ENCODE data around the gene GAREM2.

GAREM2 gene

GRCh38 chr2:26189123-26189522, 16.2 kb downstream of the GAREM2 start:
- no peak for DNase-seq

- DNase-seq = no peak
These were observed 16.9 kb downstream of the GAREM2 start for GRCh38 chr2:26189751-26190150.

- no peak for DNase-seq
These were observed 17.5 kb downstream of the GAREM2 start for GRCh38 chr2:26190369-26190768.

GRCh38 chr2:26191316-26192159, 18.6 kb downstream of the GAREM2 start:
- DNase-seq = no peak

GRCh38 chr2:26193578-26194231, 20.8 kb downstream of the GAREM2 start:
- no peak for DNase-seq

GRCh38 chr2:26195040-26195984, 22.4 kb downstream of the GAREM2 start:
- DNase-seq = no peak

- peak; percentile 73 for DNase-seq
These were observed 24.0 kb downstream of the GAREM2 start for GRCh38 chr2:26196683-26197418.

- DNase-seq = no peak
These were observed 24.6 kb downstream of the GAREM2 start for GRCh38 chr2:26197516-26197915.

GRCh38 chr2:26202981-26203490, 30.1 kb downstream of the GAREM2 start:
- DNase-seq = no peak

- DNase-seq = no peak
These were observed 31.0 kb downstream of the GAREM2 start for GRCh38 chr2:26203906-26204305.

- DNase-seq = no peak
These were observed 39.1 kb downstream of the GAREM2 start for GRCh38 chr2:26212011-26212410.

- DNase-seq = no peak
These were observed 41.9 kb downstream of the GAREM2 start for GRCh38 chr2:26214759-26215158.

GRCh38 chr2:26215833-26216232, 42.9 kb downstream of the GAREM2 start:
- DNase-seq = no peak

- DNase-seq = no peak
These were observed 43.7 kb downstream of the GAREM2 start for GRCh38 chr2:26216587-26216986.

GRCh38 chr2:26217720-26218119, 44.8 kb downstream of the GAREM2 start:
- DNase-seq = no peak

- no peak for DNase-seq
These were observed 50.1 kb downstream of the GAREM2 start for GRCh38 chr2:26223018-26223417.

- no peak for DNase-seq
These were observed 51.2 kb downstream of the GAREM2 start for GRCh38 chr2:26224095-26224494.

- DNase-seq = no peak
These were observed 56.7 kb downstream of the GAREM2 start for GRCh38 chr2:26229595-26229994.

- DNase-seq = no peak
These were observed 57.9 kb downstream of the GAREM2 start for GRCh38 chr2:26230806-26231205.

- DNase-seq = no peak
These were observed 62.2 kb downstream of the GAREM2 start for GRCh38 chr2:26235089-26235488.

- no peak for DNase-seq
These were observed 65.0 kb downstream of the GAREM2 start for GRCh38 chr2:26237868-26238267.

- no peak for DNase-seq
These were observed 65.5 kb downstream of the GAREM2 start for GRCh38 chr2:26238311-26238958.

Data from NCI-H1105 treated with DMSO at 0.1 percent for 48 hours (cell line).